MM.1S (cell line): ENCODE results near the gene RREB1.

Experiments used
- CTCF ChIP-seq: fragments of 300-600 bp; sonication (generic); IDR thresholded peaks from 2 replicates; pipeline ENCODE4 v1.5.1; 2016; ENCODE audit warnings: antibody characterized with exemption, low read length, mixed read lengths
- EZH2 ChIP-seq: fragments of 300-600 bp; sonication (generic); optimal IDR thresholded peaks from 2 replicates; pipeline ENCODE3; 2017; ENCODE audit warnings: low read depth, mild to moderate bottlenecking, antibody characterized with exemption, low read length, mixed read lengths

- TF ChIP-seq CTCF (no peak), EZH2 (no peak)
Measured at GRCh38 chr6:7271205-7271534, 163.4 kb downstream of the RREB1 start.
